T-helper 2 cell treated with Interferon-gamma antibody and Interleukin-4, amounts not matched to agents 5 μg/mL and 100 μg/mL, for 36 hours (primary cell): ENCODE measurements around the gene SCGN.

Experiments used
- DNase-seq: peaks from one replicate; pipeline ENCODE4 v3.0.0; 2021; ENCODE audit warnings: low spot score
- H3K27ac Mint-ChIP-seq: one replicate; pipeline ENCODE4 v1.8.0; 2021; ENCODE audit warnings: mild to moderate bottlenecking, mixed read lengths
- H3K27me3 Mint-ChIP-seq: one replicate; pipeline ENCODE4 v1.8.0; 2021; ENCODE audit warnings: low read depth, mixed read lengths
- H3K36me3 Mint-ChIP-seq: one replicate; pipeline ENCODE4 v1.8.0; 2021; ENCODE audit warnings: low read depth, mixed read lengths
- H3K4me1 Mint-ChIP-seq: one replicate; pipeline ENCODE4 v1.8.0; 2021; ENCODE audit warnings: low read depth, mixed read lengths
- H3K4me3 Mint-ChIP-seq: one replicate; pipeline ENCODE4 v1.8.0; 2022; ENCODE audit warnings: mild to moderate bottlenecking, moderate library complexity, mixed read lengths
- H3K9me3 Mint-ChIP-seq: one replicate; pipeline ENCODE4 v1.8.0; 2021; ENCODE audit warnings: mixed read lengths

Gene SCGN

DNA sequence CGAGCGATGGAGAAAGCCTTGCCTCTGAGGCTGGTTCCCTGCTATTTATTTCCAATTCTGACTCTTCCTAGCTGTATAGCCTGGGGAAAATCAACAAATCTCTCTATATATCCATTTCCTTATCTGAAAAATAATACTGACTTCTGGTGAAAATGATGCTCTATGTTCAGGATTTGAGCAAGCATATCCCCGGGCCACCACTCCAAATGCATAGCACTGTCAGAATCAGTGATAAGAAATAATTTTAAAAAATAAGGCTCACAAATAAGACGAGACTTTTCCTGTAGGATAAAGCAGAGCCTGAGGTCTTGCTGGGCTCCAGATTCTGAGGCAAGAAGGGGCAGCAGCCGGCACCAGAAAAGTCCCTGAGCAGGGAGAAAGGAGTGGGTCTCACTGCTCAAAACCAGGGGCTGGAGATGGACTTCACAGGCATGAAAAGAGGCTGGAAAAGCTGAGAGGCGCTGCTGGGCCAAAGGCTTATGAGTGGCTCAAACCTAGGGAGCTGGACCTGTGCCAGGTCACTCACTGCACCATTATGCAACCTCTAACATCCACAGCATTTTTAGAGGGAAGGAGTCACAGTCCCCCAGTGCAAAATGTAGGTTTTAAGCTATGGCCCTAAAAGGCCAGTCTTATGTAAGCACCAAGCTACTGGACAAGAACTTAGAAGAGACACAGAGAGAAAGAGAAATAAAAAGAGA is 54.4 kb downstream of the SCGN start:
- Mint-ChIP-seq H3K4me3 (no peak overlapping the region), H3K9me3 (no peaks in the 10 kb centered on the region), H3K27ac (no peak overlapping the region), H3K4me1 (no peaks in the 10 kb centered on the region), H3K27me3 (peaks cover 14% of the 10 kb centered on the region), H3K36me3 (no peaks in the 10 kb centered on the region)
- no peak for DNase-seq

DNA sequence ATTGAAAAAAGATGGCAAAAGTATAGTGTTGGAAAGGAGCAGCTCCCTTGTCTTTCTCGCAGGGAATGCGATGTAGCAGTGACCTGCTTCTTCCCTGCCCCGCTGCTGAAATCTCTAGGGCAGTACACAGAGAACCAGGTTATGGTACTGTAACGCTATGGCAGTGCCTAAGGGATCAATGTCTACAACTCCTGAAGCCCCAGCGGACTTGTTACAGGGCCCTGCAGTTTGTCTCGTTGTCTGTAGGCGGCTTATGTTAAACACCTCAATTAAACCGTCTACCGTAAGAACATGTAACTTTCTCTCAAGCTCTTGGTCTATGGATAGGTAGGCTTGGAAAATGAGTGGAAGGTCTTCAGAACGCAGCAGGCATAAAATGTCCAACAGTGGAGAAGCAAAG is 57.7 kb downstream of the SCGN start:
- Mint-ChIP-seq H3K9me3 (no peaks in the 10 kb centered on the region), H3K4me1 (no peaks in the 10 kb centered on the region), H3K27me3 (peaks cover 10% of the 10 kb centered on the region), H3K27ac (no peak overlapping the region), H3K4me3 (no peak overlapping the region), H3K36me3 (no peaks in the 10 kb centered on the region)
- no peak for DNase-seq

DNA sequence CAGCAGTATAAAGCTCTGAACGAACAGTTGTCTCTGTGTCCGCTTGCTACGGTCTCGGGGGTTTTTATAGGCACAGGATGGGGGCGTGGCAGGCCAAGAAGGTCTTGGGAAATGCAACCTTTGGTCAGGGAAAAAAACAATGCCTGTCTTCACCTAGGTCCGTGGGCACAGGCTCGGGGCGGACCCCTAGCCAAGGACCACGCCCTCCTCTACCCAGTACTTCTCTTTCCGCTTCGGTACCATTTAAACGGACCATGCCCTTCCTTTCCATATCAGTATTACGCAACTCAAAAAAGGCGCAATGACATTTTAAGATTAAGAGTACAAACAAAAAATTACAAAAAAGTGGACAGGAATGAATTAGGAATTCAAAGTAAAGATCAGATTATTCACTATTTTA is 58.3 kb downstream of the SCGN start:
- no peak overlapping the region for H3K27ac Mint-ChIP-seq
- no peaks in the 10 kb centered on the region for H3K36me3 Mint-ChIP-seq
- no peaks in the 10 kb centered on the region for H3K9me3 Mint-ChIP-seq
- no peak for DNase-seq
- H3K27me3 Mint-ChIP-seq = peaks cover 10% of the 10 kb centered on the region
- H3K4me3 Mint-ChIP-seq = no peak overlapping the region
- no peaks in the 10 kb centered on the region for H3K4me1 Mint-ChIP-seq

DNA sequence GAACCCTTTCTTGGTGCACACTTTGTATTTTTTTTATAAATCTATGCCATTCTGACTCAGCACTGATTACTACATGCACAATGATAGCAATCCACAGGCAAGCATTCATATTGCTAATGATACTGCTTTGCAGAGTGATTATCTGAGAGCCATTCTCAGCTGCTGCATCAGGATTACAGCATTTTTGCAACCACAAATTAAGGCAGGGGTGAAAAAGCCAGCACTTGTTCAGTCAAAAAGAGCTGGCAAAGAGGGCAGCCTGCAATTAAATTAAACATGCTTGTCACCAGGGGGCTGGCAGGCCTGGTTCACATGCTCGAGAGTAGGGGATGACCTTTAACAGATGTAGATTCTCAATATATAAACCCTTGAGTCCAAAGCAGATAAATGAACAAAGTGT is 61.8 kb downstream of the SCGN start:
- Mint-ChIP-seq H3K27ac (no peak overlapping the region), H3K4me1 (no peaks in the 10 kb centered on the region), H3K27me3 (peaks cover 2% of the 10 kb centered on the region), H3K9me3 (no peaks in the 10 kb centered on the region), H3K4me3 (no peak overlapping the region), H3K36me3 (no peaks in the 10 kb centered on the region)
- no peak for DNase-seq

DNA sequence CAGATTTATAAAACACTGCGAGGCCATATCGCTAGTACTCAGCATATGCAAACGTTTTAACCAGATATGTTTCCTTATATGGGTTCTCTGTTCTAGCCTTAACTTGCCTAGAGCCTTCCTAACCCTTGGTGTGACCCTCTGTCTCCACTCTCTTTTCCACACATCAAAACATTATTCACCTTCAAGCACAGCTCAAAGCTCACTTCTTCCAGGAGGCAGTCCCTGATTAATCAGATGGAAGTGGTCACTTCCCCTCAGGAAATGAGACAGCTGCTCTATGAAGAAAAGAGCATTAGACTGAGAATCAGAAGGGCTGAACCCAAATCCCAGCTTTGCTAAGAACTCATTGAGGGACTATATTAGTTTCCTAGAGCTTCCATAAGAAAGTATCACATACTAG is 62.8 kb downstream of the SCGN start:
- Mint-ChIP-seq H3K4me1 (no peaks in the 10 kb centered on the region), H3K36me3 (no peaks in the 10 kb centered on the region), H3K27me3 (peaks cover 2% of the 10 kb centered on the region), H3K9me3 (no peaks in the 10 kb centered on the region), H3K27ac (no peak overlapping the region), H3K4me3 (no peak overlapping the region)
- DNase-seq = no peak

DNA sequence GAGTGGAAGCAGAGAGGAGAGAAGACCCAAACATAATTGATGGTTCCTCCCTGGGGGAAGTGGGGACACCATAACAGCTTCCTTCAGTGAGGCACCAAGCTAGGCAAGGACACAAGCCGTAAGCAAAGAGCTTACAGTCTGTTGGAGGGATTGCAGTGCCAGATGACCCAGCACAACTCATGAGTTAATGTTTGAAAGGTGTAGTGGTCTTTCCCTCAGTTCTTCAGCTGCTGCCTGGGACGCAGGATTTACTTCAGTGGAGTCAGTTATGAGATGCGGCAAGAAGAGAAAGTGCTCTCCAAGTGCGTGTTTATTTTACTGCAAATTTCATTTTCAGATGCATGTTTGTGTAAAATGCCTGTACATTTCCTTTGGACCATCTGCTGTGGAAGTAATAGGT is 63.8 kb downstream of the SCGN start:
- Mint-ChIP-seq H3K4me3 (no peak overlapping the region), H3K9me3 (no peaks in the 10 kb centered on the region)

DNA sequence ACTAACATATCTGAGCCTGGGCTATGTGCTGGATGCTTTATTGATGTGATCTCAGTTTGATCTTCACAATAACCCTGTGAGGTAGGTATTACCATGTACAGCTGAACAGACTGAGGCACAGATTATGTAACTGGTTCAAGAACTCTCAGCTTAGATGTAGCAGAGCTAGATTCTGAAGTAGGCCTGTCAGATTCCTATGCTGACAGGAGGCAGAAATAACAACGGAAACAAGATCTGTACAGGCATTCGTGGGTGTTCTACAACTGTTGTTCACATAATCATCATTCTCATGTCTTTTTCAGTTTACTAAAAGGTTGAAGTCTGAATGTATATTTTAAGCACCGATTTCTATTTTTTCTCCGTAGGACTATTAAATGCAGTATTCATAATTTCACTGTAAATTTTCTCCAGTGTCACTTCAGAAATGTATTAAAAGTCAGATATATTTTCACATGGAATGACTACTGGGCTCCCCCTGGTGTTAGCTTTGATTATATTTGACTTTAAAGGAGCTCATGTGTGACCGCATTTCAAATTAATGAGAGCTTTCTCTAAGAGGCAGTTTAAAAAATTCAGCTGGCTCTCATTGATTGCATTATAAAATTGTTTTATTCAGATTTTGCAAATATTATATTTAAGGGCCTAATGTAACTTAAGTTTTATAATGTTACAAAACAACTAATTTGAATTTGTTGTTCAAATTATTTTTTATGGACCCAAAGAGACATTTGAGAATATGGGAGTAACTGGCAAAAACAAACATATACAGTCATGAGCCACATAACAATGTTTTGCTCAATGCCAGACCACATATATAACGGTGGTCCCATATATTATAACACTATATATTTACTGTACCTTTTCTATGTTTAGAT is 66.1 kb downstream of the SCGN start:
- Mint-ChIP-seq H3K4me3 (no peak overlapping the region), H3K4me1 (peaks cover 4% of the 10 kb centered on the region), H3K27ac (no peak overlapping the region), H3K27me3 (peaks cover 2% of the 10 kb centered on the region), H3K36me3 (no peaks in the 10 kb centered on the region), H3K9me3 (no peaks in the 10 kb centered on the region)
- no peak for DNase-seq

More for the DNA sequence above, 63.8 kb downstream of the SCGN start:
- Mint-ChIP-seq H3K4me1 (peaks cover 4% of the 10 kb centered on the region), H3K36me3 (no peaks in the 10 kb centered on the region), H3K27me3 (peaks cover 2% of the 10 kb centered on the region), H3K27ac (no peak overlapping the region)
- DNase-seq = no peak

DNA sequence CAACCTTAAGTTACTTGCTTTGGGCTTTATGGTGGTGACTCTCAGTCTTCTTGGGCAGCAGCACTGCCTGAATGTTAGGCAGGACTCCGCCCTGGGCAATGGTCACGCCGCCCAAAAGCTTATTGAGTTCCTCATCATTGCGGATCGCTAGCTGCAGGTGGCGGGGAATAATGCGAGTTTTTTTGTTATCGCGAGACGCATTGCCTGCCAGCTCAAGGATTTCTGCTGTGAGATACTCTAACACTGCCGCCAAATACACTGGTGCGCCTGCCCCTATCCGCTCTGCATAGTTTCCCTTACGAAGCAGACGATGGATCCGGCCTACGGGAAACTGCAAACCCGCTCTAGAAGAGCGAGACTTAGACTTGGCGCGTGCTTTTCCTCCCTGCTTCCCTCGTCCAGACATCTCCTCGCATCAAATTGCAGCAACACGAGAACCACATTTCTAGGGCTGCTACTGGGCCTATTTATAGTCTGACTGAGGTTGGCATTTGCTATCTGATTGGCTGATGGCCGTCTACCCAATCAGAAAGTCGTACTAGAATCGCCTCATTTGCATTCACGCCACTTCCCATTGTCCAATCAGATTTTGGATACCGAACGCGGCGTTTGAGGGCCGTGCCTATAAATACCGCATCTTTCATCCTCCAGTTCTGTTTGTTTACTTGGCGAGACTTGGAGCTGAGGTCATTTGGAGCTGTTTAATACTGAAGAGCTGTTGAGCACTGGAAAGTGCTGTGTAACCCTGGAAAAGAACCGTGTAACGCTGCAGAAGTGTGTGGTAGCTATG is 74.3 kb downstream of the SCGN start:
- Mint-ChIP-seq H3K9me3 (no peaks in the 10 kb centered on the region), H3K36me3 (no peaks in the 10 kb centered on the region), H3K4me3 (no peak overlapping the region), H3K27me3 (peaks cover 5% of the 10 kb centered on the region), H3K27ac (no peak overlapping the region), H3K4me1 (no peaks in the 10 kb centered on the region)
- DNase-seq = no peak

DNA sequence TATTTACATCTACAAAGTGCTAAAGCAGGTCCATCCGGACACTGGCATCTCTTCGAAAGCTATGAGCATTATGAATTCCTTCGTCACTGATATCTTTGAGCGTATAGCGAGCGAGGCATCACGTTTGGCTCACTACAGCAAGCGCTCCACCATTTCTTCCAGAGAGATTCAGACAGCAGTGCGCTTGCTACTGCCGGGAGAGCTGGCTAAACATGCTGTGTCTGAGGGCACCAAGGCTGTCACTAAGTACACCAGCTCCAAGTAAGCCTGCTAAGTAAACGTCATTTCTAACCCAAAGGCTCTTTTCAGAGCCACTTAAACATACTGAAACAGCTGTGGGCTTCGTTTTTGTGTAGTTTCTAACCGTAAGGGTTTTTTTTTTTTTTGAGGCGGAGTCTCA is 75.0 kb downstream of the SCGN start:
- H3K36me3 Mint-ChIP-seq = no peaks in the 10 kb centered on the region
- no peaks in the 10 kb centered on the region for H3K9me3 Mint-ChIP-seq
- no peak for DNase-seq
- no peaks in the 10 kb centered on the region for H3K4me1 Mint-ChIP-seq
- no peak overlapping the region for H3K27ac Mint-ChIP-seq
- peaks cover 7% of the 10 kb centered on the region for H3K27me3 Mint-ChIP-seq
- no peak overlapping the region for H3K4me3 Mint-ChIP-seq

DNA sequence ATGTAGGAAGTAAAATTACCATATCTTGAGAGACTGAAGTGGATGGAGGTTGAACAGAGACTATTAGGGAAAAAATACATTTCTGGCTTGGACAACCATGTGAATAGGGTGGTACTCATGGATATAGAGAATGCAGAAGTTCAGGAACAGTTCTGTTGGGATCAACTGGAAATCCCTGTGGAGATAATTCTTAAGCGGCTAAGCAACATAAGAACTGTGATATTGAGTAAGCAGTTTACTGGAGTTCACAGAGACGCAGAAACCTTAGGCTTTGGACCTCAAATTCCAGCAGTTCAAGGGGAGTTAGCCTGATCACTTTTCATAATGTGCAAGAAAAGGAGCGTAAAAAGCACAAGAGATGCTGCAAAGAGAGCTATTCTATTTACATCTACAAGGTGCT is 78.9 kb downstream of the SCGN start:
- Mint-ChIP-seq H3K9me3 (peaks cover 3% of the 10 kb centered on the region), H3K27ac (no peak overlapping the region), H3K27me3 (peaks cover 22% of the 10 kb centered on the region), H3K4me3 (no peak overlapping the region), H3K36me3 (no peaks in the 10 kb centered on the region), H3K4me1 (no peaks in the 10 kb centered on the region)
- DNase-seq = no peak

DNA sequence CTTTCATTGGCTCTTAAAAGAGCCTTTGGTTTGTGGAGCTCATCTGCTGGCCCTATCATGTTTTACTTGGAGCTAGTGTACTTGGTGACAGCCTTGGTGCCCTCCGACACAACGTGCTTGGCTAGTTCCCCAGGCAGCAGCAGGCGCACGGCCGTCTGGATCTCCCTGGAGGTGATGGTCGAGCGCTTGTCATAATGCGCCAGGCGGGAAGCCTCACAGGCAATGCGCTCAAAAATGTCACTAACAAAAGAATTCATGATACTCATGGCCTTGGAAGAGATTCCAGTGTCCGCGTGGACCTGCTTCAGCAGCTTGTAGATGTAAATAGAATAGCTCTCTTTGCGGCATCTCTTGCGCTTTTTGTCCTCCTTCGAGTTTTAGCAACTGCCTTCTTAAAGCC is 79.7 kb downstream of the SCGN start:
- no peak overlapping the region for H3K27ac Mint-ChIP-seq
- no peaks in the 10 kb centered on the region for H3K4me1 Mint-ChIP-seq
- no peak for DNase-seq
- no peak overlapping the region for H3K4me3 Mint-ChIP-seq
- H3K9me3 Mint-ChIP-seq = peaks cover 5% of the 10 kb centered on the region
- H3K36me3 Mint-ChIP-seq = no peaks in the 10 kb centered on the region
- peaks cover 26% of the 10 kb centered on the region for H3K27me3 Mint-ChIP-seq

DNA sequence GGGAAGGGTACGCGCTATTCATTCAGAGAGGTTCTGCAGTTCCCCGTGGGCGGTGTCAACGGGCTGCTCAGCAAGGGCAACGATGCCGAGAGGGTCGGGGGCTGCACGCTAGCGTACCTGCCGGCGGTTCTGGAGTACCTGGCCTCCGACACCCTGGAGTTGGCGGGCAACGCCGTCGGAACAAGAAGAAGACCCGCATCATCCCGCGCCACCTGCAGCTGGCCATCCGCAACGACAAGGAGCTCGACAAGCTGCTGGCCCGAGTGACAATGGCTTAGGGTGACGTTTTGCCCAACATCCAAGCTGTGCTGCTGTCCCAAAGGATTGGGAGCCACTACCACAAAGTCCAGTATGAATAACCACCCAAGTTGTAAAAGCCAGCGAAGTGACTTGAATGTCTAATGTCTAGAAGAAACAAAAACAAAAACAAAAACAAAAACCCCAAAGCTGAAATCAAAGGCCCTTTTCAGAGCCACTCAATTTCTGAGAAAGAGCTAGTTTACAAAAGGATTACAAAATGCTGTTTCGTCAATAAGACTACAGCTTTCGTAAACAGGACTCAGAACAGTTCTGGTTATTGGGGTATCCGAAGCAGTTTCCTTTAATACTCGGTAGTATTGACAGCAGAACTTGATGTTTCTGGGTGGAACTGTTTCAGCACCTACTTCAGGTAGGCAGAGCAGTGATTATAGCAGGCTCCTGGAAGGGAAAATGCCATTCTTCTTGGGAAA is 80.6 kb downstream of the SCGN start:
- peaks cover 14% of the 10 kb centered on the region for H3K9me3 Mint-ChIP-seq
- no peaks in the 10 kb centered on the region for H3K36me3 Mint-ChIP-seq
- no peak for DNase-seq
- H3K27ac Mint-ChIP-seq = no peak overlapping the region
- no peaks in the 10 kb centered on the region for H3K4me1 Mint-ChIP-seq
- no peak overlapping the region for H3K4me3 Mint-ChIP-seq
- peaks cover 28% of the 10 kb centered on the region for H3K27me3 Mint-ChIP-seq

DNA sequence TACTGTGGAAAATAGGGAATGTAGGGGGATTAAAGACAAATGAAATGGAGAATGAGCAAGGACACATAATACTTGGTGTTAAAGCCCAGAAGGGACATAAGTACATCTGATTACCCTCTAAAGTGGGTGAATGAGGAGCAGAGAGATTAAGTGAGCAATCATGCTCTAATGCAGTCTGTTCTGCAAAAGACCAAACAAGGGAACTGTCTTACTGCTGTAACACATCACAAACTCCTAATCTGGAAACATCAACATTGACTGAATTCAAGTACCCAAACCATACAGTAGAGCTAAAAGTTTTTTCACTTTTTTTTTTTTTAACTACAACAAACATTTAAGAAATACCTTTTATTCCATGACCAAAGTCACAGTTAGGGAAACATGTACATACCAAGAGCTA is 83.2 kb downstream of the SCGN start:
- Mint-ChIP-seq H3K4me1 (no peaks in the 10 kb centered on the region), H3K36me3 (no peaks in the 10 kb centered on the region), H3K4me3 (no peak overlapping the region), H3K9me3 (peaks cover 15% of the 10 kb centered on the region), H3K27me3 (peaks cover 33% of the 10 kb centered on the region), H3K27ac (no peak overlapping the region)
- DNase-seq = no peak
